Panc1 (cell line): Measurements from ENCODE around the gene DNAJC24.

ENCODE experiments used
- SIN3A ChIP-seq: IDR thresholded peaks from 2 replicates; pipeline ENCODE4 v1.6.1; 2012; ENCODE audit warnings: low read depth, mild to moderate bottlenecking, low read length, moderate library complexity, borderline replicate concordance; ENCODE audit not compliant: insufficient read depth
- TF ChIP-seq, protein P1 (sequence below): fragments of 450-650 bp; IDR thresholded peaks from 2 replicates; pipeline ENCODE4 v1.5.1; 2017; ENCODE audit warnings: mild to moderate bottlenecking

DNA sequence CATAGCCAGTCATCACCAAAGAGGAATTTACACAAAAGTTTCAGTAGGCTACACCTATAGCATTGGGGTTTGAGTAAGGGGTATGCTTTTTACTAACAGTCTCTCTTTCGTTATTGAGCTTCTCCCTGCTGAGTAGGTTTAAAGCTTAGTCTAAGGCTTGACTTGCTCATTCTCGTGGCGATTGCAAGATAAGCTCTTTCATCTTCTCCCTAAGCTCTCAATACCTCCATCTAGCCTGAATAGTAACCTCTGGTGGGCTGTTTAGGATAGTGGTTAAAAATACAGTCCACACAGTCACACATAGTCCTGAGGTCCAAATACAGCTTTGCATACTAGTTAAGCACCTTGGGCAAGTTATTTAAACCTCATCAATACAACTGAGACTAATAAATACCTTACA, 74.1 kb downstream of the DNAJC24 start:
- TF ChIP-seq, protein P1, sequence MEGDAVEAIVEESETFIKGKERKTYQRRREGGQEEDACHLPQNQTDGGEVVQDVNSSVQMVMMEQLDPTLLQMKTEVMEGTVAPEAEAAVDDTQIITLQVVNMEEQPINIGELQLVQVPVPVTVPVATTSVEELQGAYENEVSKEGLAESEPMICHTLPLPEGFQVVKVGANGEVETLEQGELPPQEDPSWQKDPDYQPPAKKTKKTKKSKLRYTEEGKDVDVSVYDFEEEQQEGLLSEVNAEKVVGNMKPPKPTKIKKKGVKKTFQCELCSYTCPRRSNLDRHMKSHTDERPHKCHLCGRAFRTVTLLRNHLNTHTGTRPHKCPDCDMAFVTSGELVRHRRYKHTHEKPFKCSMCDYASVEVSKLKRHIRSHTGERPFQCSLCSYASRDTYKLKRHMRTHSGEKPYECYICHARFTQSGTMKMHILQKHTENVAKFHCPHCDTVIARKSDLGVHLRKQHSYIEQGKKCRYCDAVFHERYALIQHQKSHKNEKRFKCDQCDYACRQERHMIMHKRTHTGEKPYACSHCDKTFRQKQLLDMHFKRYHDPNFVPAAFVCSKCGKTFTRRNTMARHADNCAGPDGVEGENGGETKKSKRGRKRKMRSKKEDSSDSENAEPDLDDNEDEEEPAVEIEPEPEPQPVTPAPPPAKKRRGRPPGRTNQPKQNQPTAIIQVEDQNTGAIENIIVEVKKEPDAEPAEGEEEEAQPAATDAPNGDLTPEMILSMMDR: no peak
- no peak for TF ChIP-seq SIN3A
